Loucy (cell line): Measurements from ENCODE around the gene LMAN2L.

Experiments used
- H2AFZ ChIP-seq: fragments of 200-600 bp; sonication (generic); 2 replicates; pipeline ENCODE4 v1.6.0; 2016; ENCODE audit warnings: antibody characterized with exemption, mild to moderate bottlenecking, low read length, moderate library complexity
- H3F3A ChIP-seq: fragments of 200-600 bp; 2 replicates; pipeline ENCODE4 v1.6.0; 2016; ENCODE audit warnings: antibody characterized with exemption, low read depth, mild to moderate bottlenecking
- H3K27me3 ChIP-seq: fragments of 200-600 bp; sonication (generic); 2 replicates; pipeline ENCODE4 v1.6.1; 2014; ENCODE audit warnings: low read length, mild to moderate bottlenecking; ENCODE audit not compliant: insufficient read depth, poor library complexity, severe bottlenecking
- H3K36me3 ChIP-seq: fragments of 200-600 bp; sonication (generic); 2 replicates; pipeline ENCODE4 v1.6.1; 2016; ENCODE audit warnings: low read length; ENCODE audit not compliant: insufficient read depth
- H3K4me1 ChIP-seq: fragments of 200-600 bp; sonication (generic); 2 replicates; pipeline ENCODE4 v1.5.1; 2014; ENCODE audit warnings: low read length, mild to moderate bottlenecking; ENCODE audit not compliant: insufficient read depth, poor library complexity, severe bottlenecking
- H3K4me2 ChIP-seq: fragments of 200-600 bp; sonication (generic); 2 replicates; pipeline ENCODE4 v1.6.0; 2014; ENCODE audit warnings: antibody characterized with exemption, low read length, low read depth, mild to moderate bottlenecking; ENCODE audit not compliant: poor library complexity, severe bottlenecking
- H3K4me3 ChIP-seq: fragments of 200-600 bp; sonication (generic); 2 replicates; pipeline ENCODE4 v1.5.1; 2014; ENCODE audit warnings: low read length, mild to moderate bottlenecking, mixed read lengths; ENCODE audit not compliant: poor library complexity, severe bottlenecking
- H3K79me2 ChIP-seq: fragments of 200-600 bp; sonication (generic); 2 replicates; pipeline ENCODE4 v1.6.1; 2014; ENCODE audit warnings: low read length; ENCODE audit not compliant: insufficient read depth
- H3K9ac ChIP-seq: fragments of 200-600 bp; sonication (generic); 2 replicates; pipeline ENCODE4 v1.6.0; 2014; ENCODE audit warnings: mild to moderate bottlenecking, low read depth, low read length, moderate library complexity; ENCODE audit not compliant: poor library complexity, severe bottlenecking
- H3K9me2 ChIP-seq: fragments of 200-600 bp; sonication (generic); replicated peaks from 2 replicates; pipeline ENCODE4 v1.6.1; 2016; ENCODE audit warnings: low read depth, low read length, mixed read lengths
- H3K9me3 ChIP-seq: fragments of 200-600 bp; sonication (generic); 2 replicates; pipeline ENCODE4 v1.6.1; 2014; ENCODE audit warnings: mild to moderate bottlenecking, antibody characterized with exemption, low read length, low read depth; ENCODE audit not compliant: insufficient read depth
- H4K20me1 ChIP-seq: fragments of 200-600 bp; sonication (generic); 2 replicates; pipeline ENCODE4 v1.6.0; 2014; ENCODE audit warnings: antibody characterized with exemption, low read length, mild to moderate bottlenecking; ENCODE audit not compliant: insufficient read depth, poor library complexity, severe bottlenecking
- CTCF ChIP-seq: fragments of 200-600 bp; sonication (generic); conservative IDR thresholded peaks from 2 replicates; pipeline ENCODE4 v1.5.1; 2014; ENCODE audit warnings: mild to moderate bottlenecking, antibody characterized with exemption, low read length
- EZH2phosphoT487 ChIP-seq: fragments of 200-600 bp; IDR thresholded peaks from 2 replicates; pipeline ENCODE4 v1.6.1; 2018; ENCODE audit warnings: antibody characterized with exemption, mild to moderate bottlenecking, moderate library complexity, borderline replicate concordance

Gene LMAN2L, protein sequence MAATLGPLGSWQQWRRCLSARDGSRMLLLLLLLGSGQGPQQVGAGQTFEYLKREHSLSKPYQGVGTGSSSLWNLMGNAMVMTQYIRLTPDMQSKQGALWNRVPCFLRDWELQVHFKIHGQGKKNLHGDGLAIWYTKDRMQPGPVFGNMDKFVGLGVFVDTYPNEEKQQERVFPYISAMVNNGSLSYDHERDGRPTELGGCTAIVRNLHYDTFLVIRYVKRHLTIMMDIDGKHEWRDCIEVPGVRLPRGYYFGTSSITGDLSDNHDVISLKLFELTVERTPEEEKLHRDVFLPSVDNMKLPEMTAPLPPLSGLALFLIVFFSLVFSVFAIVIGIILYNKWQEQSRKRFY

DNA sequence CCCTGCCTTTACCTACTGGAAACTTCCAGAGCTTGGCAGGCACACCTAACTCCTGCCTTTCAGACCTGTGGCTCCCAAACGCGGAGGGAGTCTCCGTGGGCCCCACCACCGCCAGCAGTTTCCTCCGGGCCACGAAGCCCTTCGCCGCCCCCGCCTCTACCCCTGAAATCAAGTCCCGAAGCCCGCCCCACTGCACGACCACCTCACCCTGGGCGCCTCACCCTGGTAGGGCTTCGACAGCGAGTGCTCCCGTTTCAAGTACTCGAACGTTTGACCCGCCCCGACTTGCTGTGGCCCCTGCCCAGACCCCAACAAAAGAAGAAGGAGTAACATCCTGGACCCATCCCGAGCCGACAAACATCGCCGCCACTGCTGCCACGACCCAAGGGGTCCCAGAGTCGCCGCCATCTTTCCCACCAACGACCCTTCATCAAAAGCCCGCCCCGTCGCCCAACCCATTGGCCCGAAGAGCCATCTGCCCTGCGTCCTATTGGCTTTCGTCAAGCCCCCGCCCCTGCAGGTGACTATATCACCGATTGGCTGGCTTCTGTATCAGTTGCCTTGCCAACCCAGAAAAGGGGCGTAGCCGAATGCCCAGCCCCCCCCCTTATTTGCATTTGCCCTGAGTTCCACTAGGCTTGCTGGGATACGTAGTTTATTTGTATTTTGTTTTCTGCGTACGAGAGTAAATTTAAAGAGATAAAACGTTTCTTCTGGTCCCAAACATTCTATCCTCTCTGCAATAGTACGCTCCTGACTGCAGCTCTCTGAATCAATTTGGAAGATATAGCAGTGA lies at the start of gene LMAN2L:
Gene LMAN2L (minus strand): TSS at position 432 of the 796 bp plus-strand sequence. CDS start 24 bp downstream, at position 408.
- peaks cover 10% of the 10 kb centered on the region for H4K20me1 ChIP-seq
- no peaks in the 10 kb centered on the region for H3F3A ChIP-seq
- H3K36me3 ChIP-seq = no peaks in the 10 kb centered on the region
- H3K79me2 ChIP-seq = peaks cover 13% of the 10 kb centered on the region
- H3K4me1 ChIP-seq = peaks cover 15% of the 10 kb centered on the region
- TF ChIP-seq EZH2phosphoT487 (no peak), CTCF (no peak; the same call in 1 of the 2 replicates)
- no peaks in the 10 kb centered on the region for H3K27me3 ChIP-seq
- H3K9me2 ChIP-seq = no peaks in the 10 kb centered on the region
- H3K9ac ChIP-seq = peak within 1 kb of the TSS; percentile 77
- H2AFZ ChIP-seq = peak within 1 kb of the TSS; percentile 96
- peak within 1 kb of the TSS; percentile 90 for H3K4me2 ChIP-seq
- H3K4me3 ChIP-seq = peak within 1 kb of the TSS; percentile 86
- H3K9me3 ChIP-seq = no peaks in the 10 kb centered on the region

GRCh38 chr2:96789245-96789617 lies 49.4 kb upstream of the LMAN2L start:
- no peaks in the 10 kb centered on the region for H3K9me3 ChIP-seq
- TF ChIP-seq CTCF (no peak), EZH2phosphoT487 (no peak)

DNA sequence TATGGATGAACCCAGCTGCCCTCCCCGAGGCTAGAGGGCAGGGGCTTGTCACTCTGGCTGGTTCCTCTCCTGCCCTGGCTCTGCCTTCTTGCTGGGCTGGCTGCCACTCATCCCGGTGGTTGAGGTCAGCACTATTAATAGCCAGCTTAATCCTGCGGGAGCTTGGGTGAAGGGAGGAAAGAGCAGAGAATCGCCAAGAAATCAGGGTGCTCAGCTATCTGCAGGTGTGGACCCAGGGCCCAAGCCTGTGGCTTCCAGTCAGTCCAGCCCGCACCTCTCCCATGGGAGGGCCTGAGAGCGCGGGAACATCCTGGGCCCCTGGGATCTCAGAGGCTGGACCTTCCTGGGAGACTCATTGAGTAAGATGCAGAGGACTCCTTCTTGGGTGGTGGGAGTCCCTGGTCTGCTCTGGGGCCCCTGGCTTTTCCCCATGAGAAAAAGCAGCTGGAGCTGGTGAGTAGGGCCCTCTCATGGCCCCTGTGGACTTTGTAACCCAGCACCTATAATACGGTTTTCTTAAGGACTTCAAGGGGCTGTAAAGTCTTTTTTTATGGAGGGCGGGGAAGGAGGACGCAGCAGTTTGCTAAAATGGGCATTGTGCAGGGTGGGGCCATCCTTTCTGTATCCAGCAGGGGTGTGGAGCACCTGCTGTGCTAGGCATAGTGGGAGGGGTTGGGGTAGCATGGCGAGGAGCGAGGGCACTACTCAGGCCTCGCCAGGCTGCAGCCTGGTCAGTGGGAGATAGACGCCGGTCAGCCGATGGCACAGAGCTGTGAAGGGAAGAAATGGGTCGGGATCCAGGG lies 48.8 kb upstream of the LMAN2L start:
- H3F3A ChIP-seq = no peaks in the 10 kb centered on the region
- no peaks in the 10 kb centered on the region for H3K36me3 ChIP-seq
- no peaks in the 10 kb centered on the region for H3K9me2 ChIP-seq
- H4K20me1 ChIP-seq = no peaks in the 10 kb centered on the region
- H3K27me3 ChIP-seq = no peaks in the 10 kb centered on the region
- H3K4me1 ChIP-seq = no peaks in the 10 kb centered on the region
- H3K4me3 ChIP-seq = no peak overlapping the region
- no peaks in the 10 kb centered on the region for H3K79me2 ChIP-seq
- no peak overlapping the region for H3K9ac ChIP-seq
- H3K9me3 ChIP-seq = no peaks in the 10 kb centered on the region
- no peak overlapping the region for H3K4me2 ChIP-seq
- no peak for TF ChIP-seq CTCF
- no peak for TF ChIP-seq EZH2phosphoT487
- H2AFZ ChIP-seq = no peak overlapping the region

More at GRCh38 chr2:96789245-96789617, 49.4 kb upstream of the LMAN2L start:
- Histone ChIP-seq H3K27me3 (no peaks in the 10 kb centered on the region), H3K9ac (no peak overlapping the region), H3K4me3 (no peak overlapping the region), H3K4me1 (no peaks in the 10 kb centered on the region), H3K4me2 (no peak overlapping the region), H3K9me2 (no peaks in the 10 kb centered on the region), H3K36me3 (no peaks in the 10 kb centered on the region), H3F3A (no peaks in the 10 kb centered on the region), H2AFZ (no peak overlapping the region), H3K79me2 (no peaks in the 10 kb centered on the region), H4K20me1 (no peaks in the 10 kb centered on the region)
